HG03565 (cell line): ENCODE results near the gene CCDC60.
"Not testable (repeated sequence)": the region's sequence is repeated elsewhere in the genome, so short reads cannot be mapped to it uniquely, and the experiment has no call there.

Experiments
- ATAC-seq: cut with Tn5 transposase; IDR thresholded peaks from one replicate; pipeline ENCODE4 v1.9.1; 2021; ENCODE audit warnings: mild to moderate bottlenecking, moderate library complexity; ENCODE audit not compliant: unreplicated experiment

CCDC60 gene

DNA sequence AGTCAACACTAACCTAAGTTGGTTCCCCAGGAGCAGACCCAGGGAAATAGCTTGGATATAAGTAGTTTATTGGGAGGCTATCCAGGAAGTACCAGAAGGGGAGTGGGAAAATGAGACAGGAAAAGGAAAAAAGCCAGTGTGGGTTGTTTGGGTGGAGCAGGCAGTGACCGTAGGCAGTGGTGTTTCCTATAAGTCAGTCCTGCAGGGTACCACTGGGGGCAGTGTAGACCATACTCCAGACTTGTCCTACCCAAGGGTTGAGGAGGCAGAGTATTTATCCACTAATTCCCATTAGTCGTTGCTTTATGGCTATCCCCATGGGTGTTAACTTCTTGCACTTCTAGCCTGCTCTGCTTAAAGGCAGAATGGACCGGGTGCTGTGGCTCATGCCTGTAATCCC is 6.4 kb upstream of the CCDC60 start:
- ATAC-seq, result no peak

DNA sequence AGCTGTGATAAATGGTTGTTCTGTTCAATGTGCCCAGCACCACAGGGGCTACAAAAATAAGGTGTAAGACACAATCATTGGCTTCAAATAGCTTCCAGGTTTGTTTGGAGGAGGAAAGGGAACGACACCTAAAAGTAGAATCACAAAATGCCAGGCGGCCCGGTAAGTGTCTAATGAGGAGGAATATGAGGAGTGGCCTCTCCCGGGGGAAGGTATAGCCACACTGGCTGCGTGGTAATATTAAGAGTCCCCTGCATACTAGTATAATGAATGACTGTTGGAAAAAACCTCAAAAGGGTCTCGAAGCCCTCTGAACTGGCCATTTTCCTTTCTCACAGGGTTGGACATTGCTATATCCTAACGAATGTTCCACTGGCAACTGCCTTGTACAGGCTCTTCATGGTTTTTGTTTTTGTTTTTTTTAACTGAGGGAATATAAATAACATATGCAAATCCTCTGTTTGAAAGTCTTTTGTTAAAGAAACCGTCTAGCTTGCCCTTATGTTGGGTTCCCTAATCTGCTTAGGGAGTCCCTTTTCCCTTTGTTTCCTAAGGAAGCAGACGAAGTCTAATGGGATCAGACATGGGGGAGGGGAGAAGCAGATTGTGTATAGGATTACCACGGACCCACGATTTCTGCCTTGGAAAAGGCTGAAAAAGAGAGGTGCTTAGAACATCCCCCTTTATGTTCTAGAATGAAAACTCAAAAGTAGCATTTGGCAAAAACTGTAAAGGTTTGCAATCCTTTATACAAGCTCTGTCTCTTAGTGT is 4.2 kb downstream of the CCDC60 start:
- no peak for ATAC-seq

DNA sequence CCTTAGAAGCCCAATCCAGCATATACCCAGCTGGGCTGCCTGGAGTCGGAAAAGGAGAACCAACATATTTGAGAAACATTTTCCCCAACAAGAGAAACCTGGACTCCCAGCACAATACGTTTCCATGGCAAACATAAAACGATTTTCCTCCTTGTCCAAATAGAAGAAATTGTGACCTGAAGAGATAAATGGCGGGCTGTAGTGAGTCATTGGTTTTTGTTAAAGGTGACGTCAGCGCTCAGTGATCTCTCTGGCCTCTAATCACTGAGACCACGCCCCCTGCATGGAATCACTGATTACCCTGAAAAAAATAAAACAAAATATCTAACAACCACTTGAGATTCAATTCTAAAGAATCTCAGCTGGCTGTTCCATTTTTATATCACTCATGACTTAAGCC is 6.0 kb downstream of the CCDC60 start:
- no peak for ATAC-seq

DNA sequence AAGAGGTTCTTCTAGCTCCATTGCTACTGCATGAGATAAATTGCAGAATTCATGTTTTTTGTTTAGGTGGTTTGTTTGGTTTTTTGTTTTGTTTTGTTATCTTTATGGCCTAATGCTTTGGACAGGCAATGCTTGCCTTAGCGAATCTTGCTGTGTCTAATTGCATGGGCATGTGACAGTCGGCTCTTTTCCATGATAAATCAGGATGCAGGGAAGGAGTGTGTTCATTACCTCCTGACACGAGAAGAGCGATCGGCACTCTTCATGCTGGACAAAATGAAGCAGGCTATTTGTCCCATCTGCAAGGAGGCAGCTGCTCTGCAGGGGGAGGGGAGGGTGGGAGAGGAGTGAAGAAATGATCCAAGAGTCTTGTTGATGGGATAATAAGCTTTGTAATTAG is 6.5 kb downstream of the CCDC60 start:
- no peak for ATAC-seq

DNA sequence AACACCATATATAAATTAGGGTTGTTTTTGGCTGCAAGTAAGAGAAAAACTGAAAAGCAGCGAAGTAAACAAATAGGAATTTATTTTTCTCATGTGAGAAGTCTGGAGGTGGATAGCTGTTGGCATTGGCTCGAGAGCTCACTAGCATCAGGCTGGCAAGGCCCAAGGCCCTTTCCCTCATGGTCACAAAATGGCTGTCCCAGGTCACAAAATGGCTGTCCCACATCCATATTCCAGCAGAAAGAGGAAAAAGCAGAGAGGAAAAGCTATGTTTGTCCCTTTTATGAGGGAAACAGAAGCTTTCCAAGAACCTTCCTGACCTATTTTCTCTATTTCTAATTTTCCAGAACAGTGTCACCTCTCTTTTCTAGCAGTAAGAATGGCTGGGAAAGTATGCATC is 7.5 kb downstream of the CCDC60 start:
- ATAC-seq, result no peak

DNA sequence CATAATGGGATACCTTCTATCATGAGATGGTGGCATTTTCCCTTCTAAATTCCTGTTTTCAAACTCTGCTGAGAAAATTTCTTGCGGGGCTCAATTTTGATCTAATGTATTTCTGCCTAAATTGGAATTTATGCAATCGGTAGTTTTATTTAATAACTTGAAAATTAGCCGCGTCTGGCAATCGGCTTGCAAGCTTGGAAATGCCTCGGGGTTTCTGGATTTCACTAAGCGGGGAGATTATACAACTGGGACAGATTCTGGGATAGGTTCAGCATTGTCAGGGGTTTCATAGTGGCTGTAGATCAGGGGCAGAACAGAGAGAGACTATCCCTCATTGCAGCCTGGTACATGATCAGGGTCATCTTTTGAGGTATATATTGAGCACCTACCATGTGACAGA is 8.6 kb downstream of the CCDC60 start:
- ATAC-seq, result no peak

DNA sequence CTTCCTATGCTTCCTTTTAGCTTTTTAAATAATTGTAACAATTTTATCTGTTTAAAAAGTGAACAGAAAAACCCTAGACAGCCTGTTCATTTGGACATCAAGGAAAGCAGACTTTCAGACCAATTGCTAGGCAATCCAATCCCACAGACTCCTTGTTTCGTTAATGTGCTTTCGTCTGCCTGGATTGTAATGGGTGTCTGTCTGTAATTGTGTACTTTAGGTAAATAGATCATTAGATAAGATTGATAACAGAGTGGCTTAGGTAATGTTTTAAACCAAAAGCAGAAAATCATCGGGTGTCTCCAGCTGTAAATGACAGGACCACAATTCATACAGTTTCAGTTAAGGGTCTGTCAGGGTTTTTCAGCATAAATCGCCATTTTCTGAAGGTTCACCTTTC is 19.6 kb downstream of the CCDC60 start:
- ATAC-seq, result no peak

DNA sequence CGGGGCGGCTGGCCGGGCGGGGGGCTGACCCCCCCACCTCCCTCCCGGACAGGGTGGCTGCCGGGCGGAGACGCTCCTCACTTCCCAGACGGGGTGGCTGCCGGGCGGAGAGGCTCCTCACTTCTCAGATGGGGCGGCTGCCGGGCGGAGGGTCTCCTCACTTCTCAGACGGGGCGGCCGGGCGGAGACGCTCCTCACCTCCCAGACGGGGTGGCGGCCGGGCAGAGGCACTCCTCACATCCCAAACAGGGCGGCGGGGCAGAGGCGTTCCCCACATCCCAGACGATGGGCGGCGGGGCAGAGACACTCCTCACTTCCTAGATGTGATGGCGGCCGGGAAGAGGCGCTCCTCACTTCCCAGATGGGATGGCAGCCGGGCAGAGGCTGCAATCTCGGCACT is 25.8 kb downstream of the CCDC60 start:
- not testable (repeated sequence) for ATAC-seq

DNA sequence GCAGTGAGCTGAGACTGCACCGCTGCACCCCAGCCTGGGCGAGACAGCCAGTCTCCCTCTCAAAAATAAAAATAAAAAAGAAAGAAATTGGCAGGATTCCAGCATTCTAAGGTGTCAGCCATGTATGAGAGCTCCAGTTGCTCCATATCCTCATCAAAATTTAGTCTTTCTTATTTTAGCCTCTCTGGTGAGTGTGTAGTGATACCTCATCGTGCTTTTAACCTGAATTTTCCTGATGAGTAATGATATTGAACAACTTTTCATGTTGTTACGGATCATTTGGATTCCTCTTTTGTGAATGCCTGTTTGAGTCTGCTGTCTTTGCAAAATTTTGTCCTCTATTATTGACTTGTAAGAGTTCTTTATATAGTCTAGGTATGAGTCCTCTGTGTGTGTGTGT is 28.5 kb downstream of the CCDC60 start:
- no peak for ATAC-seq

DNA sequence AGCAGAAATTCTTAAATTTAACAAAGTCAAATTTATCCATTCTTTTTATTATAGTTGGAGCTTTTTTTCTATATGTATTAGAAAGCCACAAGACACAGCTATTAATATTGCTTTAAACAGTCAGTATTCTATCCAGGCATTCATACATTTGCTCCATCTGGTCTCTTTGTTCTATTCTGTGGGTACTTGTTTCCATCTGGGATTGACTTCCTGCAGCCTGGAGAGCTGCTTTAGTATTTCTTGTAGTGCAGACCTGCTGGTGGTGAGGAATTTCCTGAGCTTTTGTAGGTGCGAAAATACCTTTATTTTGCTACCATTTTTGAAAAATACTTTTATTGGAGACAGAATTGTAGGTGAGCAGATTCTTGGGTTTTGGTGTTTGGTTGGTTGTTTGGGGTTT is 29.0 kb downstream of the CCDC60 start:
- ATAC-seq, result no peak

DNA sequence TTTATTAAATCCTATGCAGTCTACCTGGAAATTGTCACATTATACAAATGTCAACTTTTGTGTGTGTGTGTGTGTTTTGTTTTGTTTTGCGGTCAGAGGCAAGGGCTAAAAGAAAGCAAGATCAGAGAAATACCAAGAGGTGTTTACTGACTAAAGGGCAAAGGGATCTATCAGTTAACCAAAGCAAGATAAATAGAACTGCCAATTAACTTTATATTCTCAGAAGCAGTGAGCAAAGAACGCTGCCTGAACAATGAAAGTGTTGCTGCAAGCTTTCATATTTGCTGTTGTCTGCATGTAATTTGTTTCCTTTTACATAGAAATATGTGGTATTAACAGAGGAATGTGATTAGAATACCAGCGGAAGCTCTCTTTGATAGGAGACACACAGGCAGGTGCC is 30.9 kb downstream of the CCDC60 start:
- no peak for ATAC-seq

DNA sequence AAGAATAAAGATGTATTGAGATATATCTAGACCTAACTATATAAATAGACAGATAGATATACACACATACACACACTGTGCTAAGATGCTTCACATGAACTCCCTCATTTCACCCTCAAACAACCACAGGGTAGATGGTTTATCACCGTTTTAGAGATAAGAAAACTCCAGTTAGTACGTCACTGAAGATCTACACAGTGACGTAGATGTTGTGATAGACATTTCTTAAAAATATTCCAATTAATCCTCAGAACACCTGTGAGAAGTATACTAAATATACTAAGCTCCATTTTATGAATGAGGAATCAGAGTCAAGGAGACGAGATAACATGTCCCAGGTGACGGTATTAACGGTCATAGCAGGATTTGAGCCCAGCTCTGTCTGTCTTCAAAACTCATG is 31.5 kb downstream of the CCDC60 start:
- no peak for ATAC-seq

DNA sequence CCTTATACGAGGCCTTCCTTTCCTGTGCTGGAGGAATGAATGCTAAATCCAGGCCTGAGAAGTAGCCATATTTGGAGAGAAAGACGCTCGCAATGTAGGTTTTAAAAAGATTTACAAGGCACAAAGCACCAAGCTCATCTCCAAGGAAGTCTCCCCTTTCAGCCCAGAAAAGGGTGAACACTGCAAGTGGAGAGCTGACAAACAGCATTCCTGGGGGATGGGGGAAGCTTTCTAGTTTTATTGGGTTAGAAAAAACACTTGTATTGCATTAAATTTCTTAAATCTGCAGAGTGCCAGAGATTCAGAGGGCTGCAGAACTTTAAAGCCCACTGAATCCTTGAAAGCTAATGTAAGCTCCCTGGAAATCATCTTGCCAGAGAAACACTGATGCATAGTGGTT is 34.6 kb downstream of the CCDC60 start:
- ATAC-seq, result no peak

DNA sequence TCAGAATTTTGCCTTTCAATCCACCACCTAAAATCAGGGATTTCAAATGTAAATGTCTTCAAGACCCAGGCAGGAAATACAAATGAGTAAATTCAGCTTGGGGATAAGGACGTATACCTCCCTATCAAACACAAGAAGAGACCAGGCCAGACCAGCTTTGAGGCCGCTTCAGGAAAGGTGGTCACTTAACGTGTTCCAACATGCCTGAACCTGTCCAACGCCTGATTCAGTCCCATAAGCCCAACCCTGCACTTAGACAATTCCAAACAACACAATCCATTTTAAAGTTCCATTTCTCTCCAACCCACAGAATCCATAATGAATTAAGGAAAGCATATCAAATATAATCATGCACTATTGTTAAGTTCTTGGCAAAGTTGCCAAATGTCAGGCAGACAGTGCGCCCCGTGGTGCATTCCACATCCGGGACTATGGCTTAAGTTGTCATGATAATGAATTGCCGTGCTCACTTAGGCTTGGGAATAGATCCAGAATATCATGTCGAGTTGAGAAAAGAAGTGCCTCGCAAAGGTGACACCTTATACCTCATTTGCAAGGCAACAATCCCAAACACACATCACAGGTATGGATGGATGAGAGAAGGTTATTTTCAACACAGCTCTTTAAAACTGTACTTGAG is 35.5 kb downstream of the CCDC60 start:
- no peak for ATAC-seq

DNA sequence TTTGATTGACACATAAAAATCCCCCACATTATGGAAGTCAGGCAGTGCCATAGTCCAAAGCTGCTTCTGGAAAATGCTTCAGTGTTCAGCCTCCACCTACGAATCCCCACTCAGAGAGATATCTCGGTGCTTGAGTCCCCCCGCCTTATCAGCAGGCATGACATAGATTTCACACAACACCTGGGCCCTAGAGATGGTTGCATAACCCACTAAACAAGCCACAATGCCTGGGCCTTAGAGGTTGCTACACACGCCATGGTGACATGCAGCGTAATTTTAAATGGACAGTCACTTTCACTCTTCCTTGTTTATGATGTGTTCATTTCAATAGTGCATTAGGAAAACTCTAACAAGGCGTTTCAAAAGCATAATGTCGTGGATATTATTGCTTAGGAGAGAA is 38.0 kb downstream of the CCDC60 start:
- ATAC-seq, result no peak

DNA sequence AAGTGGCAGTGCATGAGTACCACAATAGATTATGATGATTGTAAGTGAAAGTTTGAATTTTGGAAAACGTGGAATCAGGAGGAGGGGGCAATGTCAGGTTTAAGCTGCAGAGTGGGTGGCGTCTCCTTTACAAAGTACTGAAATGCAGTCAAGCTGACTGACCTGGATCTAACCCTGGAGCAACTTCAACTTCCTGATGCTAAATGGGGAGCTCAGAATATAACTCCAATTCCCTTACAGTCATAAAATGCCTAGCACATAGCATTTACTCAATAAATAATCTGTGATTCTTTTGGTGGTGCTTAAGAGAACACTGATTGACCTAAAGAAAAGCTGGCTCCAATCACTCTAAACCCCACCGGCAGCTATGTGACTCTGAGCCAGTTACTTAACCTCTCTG is 38.5 kb downstream of the CCDC60 start:
- no peak for ATAC-seq

DNA sequence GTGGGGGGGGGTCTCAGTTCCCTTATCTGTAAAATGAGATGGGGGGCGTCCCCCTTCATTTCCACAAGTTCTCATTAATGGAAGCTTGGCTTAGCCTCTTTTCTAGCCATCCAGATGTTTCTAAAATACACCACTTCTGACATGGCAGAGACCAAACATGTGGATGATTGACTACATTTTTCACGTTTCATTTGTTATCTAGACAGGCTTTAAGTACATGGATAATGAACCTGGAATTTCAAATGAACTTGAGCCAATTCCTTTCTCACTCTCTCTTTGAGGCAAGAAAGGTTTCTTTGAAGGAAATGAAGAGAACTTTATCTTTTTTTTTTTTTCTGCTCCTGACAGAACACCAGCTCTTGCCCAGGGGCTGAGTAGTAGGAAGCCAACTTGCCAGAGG is 39.1 kb downstream of the CCDC60 start:
- ATAC-seq, result no peak

DNA sequence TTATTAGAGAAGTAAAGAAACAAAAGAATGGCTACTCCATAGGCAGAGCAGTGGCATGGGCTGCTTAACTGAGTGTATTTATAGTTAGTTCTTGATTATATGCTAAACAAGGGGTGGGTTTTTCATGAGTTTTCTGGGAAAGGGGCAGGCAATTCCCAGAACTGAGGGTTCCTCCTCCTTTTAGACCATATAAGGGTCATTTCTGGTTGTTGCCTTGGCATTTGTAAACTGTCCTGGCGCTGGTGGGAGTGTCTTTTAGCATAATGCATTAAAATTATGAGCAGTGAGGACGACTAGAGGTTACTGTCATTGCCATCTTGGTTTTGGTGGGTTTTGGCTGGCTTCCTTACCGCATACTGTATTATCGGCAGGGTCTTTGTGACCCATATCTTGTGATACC is 40.1 kb downstream of the CCDC60 start:
- no peak for ATAC-seq

DNA sequence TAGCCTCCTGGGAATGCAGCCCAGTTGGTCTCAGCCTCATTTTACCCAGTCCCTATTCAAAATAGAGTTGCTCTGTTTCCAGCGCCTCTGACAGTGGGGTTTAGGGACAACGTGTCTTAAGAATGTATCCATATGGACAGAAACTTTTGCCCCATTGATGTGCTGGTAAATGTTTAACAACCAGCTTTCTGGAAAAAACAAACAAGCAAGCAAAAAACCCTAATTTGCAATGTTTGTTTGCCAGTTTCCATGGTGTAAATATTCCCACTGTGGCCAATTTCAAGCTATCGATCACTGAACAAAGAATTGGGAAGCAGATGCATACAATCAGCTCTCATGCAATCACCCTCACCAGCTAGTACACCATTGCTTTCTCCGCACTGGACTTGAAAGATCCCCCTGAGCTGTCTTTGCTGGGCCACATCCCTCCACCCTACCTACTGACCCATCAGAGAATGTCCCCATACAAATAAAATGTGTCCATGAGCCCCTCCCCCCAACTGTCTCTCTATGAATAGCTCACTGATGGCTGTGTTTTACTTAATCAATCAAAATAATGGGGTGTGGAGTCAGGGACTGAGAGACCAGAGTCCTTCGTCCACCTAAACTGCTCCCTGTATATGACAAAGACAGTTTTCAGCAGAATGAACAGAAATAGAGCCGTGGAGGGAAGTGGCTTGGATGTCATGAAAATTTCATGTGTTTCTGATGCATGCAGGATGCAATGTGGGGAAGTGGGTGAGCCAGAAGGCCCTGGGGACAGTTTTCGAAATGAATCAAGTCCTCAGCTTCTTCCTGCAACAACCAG is 40.8 kb downstream of the CCDC60 start:
- no peak for ATAC-seq

DNA sequence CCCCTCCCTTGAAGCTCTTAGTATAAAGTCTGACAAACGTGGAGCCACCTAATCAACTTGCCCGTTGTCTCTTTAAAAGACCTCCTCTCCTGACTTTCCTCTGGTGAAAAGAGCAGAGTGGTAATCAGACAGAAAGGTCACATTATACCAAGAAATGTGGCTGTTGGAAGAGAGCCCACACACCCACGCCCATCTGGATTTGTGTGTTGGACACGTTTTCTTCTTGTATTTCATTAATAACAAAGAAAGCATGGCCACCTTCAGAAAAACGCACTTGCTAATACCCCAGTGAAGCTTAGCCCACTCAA is 41.3 kb downstream of the CCDC60 start:
- no peak for ATAC-seq

DNA sequence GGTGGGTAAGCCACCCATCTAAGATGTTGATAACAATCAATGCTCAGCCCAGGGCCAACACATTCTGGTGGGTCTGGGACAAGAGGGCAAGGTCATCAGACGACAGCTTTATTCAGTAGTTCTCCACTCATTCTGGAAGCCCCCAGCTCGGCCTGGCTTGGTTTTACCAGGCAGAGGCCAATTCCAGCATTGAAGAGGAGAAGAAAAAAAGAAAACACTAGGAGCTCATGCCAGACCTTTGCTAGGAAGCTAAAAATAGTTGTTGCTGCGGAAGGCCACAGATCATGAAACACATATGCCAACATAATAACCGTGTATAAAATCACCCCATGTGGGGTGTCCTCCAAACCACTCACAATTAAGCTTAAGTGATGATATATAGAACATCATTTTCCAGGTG is 44.4 kb downstream of the CCDC60 start:
- no peak for ATAC-seq
